Natural killer cell (primary cell): ENCODE results near the gene KCNQ1OT1. TPM values are rescaled to one million over a fixed set of nuclear protein-coding genes. Genes with fewer than 3 reads are reported as not detected.

Experiments used
- ATAC-seq, 3 donors: fragments of 150-1000 bp in 2 of 3; fragments of 200-7000 bp in 1 of 3; cut with Tn5 transposase; 1 replicate in 1 of 3; 2 replicates in 2 of 3; pipeline ENCODE4 v1.10.0; 2021; ENCODE audit warnings: mild to moderate bottlenecking in 2 of 3, moderate library complexity in 2 of 3
- DNase-seq, 2 donors: peaks; one replicate each; pipeline versions ENCODE4 v3.0.0 to v3.0.0-alpha.2; 2013 to 2021; ENCODE audit warnings: mixed read lengths in 1 of 2
- H3K27ac ChIP-seq: one replicate; pipeline ENCODE4 v1.5.1; 2013; ENCODE audit warnings: mild to moderate bottlenecking, low read length
- H3K27me3 ChIP-seq: one replicate; pipeline ENCODE4 v1.6.1; 2013; ENCODE audit warnings: low read length; ENCODE audit not compliant: control insufficient read depth, insufficient read depth
- H3K36me3 ChIP-seq: one replicate; pipeline ENCODE4 v1.6.1; 2013; ENCODE audit warnings: low read length; ENCODE audit not compliant: control insufficient read depth, insufficient read depth
- H3K4me1 ChIP-seq: one replicate; pipeline ENCODE4 v1.6.1; 2013; ENCODE audit warnings: low read length; ENCODE audit not compliant: control insufficient read depth, insufficient read depth
- H3K4me3 ChIP-seq: one replicate; pipeline ENCODE4 v1.5.1; 2013; ENCODE audit warnings: low read length
- H3K9me3 ChIP-seq: one replicate; pipeline ENCODE4 v1.6.1; 2013; ENCODE audit warnings: low read length; ENCODE audit not compliant: control insufficient read depth, insufficient read depth
- H3K27ac Mint-ChIP-seq, 2 donors: one replicate each; pipeline ENCODE4 v1.8.0; 2022; ENCODE audit warnings: mild to moderate bottlenecking in 2 of 2, mixed read lengths in 2 of 2, moderate library complexity in 1 of 2
- H3K27me3 Mint-ChIP-seq, 2 donors: one replicate each; pipeline ENCODE4 v1.8.0; 2022; ENCODE audit warnings: low read depth in 2 of 2, mixed read lengths in 2 of 2
- H3K36me3 Mint-ChIP-seq: one replicate; pipeline ENCODE4 v1.8.0; 2022; ENCODE audit warnings: mixed read lengths
- H3K4me1 Mint-ChIP-seq, 2 donors: one replicate each; pipeline ENCODE4 v1.8.0; 2022; ENCODE audit warnings: mixed read lengths in 2 of 2
- H3K4me3 Mint-ChIP-seq: one replicate; pipeline ENCODE4 v1.8.0; 2022; ENCODE audit warnings: mild to moderate bottlenecking, moderate library complexity, mixed read lengths
- H3K9me3 Mint-ChIP-seq, 2 donors: one replicate each; pipeline ENCODE4 v1.8.0; 2022; ENCODE audit warnings: mixed read lengths in 2 of 2
- CTCF ChIP-seq: fragments of 200-600 bp; IDR thresholded peaks from one replicate; pipeline ENCODE4 v1.8.0; 2022; ENCODE audit warnings: antibody characterized with exemption
- WGBS: methylation state at CpG from one replicate; pipeline ENCODE4 v1.1.7; 2013; ENCODE audit warnings: missing lambda C conversion rate; ENCODE audit not compliant: insufficient coverage; 5-methylcytosine and 5-hydroxymethylcytosine counted together
- intact Hi-C: fragments of 100-400 bp; cut with micrococcal nuclease; formaldehyde crosslinking; loops from one replicate; pipeline ENCODE4 v1.14.2; 2022
- total RNA-seq, 4 donors: library from RNA; stranded (reverse); fragments of 120-200 nt in 1 of 4; gene quantifications; one replicate each; pipeline versions ENCODE4 v1.2.3 to v1.2.4, GENCODE V29; 2013 to 2022

Gene KCNQ1OT1
- total RNA-seq, 3 donors from 2014 or later (not counting 1 experiment from before 2014, with no cell fraction given) = 0.72 to 0.78 (median 0.75) TPM

GRCh38 chr11:2734181-2735052, 34.6 kb upstream of the KCNQ1OT1 start:
- no peak for DNase-seq
- Histone ChIP-seq H3K27ac (no peak overlapping the region), H3K36me3 (no peaks in the 10 kb centered on the region), H3K4me3 (no peak overlapping the region), H3K4me1 (no peaks in the 10 kb centered on the region), H3K27me3 (no peaks in the 10 kb centered on the region), H3K9me3 (no peaks in the 10 kb centered on the region)
- Mint-ChIP-seq H3K36me3 (no peaks in the 10 kb centered on the region), H3K4me1 (no peaks in the 10 kb centered on the region), H3K4me3 (no peak overlapping the region), H3K27me3 (no peaks in the 10 kb centered on the region), H3K27ac (no peak overlapping the region), H3K9me3 (no peaks in the 10 kb centered on the region)
- intact Hi-C loops = no loop called here
- 91% methylated on average over 32 of the region's 32 CpGs for WGBS
- TF ChIP-seq CTCF = no peak
- no peak for ATAC-seq

- DNase-seq = no peak
- H3K27me3 ChIP-seq = no peaks in the 10 kb centered on the region
- Mint-ChIP-seq H3K36me3 (no peaks in the 10 kb centered on the region), H3K27me3 (no peaks in the 10 kb centered on the region), H3K4me1 (no peaks in the 10 kb centered on the region), H3K9me3 (no peaks in the 10 kb centered on the region), H3K4me3 (no peak overlapping the region), H3K27ac (no peak overlapping the region)
- no peaks in the 10 kb centered on the region for H3K9me3 ChIP-seq
- no peaks in the 10 kb centered on the region for H3K4me1 ChIP-seq
- no peak overlapping the region for H3K27ac ChIP-seq
- intact Hi-C loops = no loop called here
- 87% methylated on average over 12 of the region's 12 CpGs for WGBS
- no peak for TF ChIP-seq CTCF
- ATAC-seq = no peak
- no peak overlapping the region for H3K4me3 ChIP-seq
- H3K36me3 ChIP-seq = no peaks in the 10 kb centered on the region
These were observed 33.3 kb upstream of the KCNQ1OT1 start for GRCh38 chr11:2732940-2733628.

DNA sequence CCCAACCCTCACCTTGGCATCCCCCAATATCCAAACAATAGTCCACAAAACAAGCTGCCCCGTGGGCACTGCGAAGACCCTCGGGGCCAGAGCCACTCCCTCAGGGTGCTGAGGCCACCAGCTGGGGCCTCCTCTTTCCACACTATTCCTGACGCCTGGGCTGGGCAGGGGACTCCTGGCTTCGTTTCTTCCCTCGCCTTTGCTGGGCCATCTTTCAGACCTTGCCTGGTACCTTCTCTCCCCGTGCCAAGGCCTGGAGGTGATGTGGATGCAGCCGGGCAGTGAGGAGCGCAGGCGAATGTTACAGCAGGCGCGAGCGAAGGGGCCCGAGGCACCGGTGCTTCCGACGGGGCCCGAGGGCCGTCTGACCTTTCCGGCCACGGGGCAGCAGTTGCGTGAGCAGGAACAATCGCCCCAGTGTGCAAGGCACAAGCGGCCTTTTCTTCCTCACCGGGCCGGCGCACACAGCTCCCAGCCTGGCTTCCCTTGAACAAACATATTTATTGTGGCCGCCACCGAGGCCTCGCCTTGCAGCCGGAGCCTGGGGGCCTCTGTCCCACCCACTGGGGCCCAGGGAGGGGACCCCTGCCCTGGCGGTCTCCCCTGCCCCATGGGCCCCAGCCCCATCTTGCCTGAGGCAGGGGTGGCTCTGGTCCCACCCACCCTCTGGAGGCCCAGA, 32.6 kb upstream of the KCNQ1OT1 start:
- H3K9me3 ChIP-seq = no peaks in the 10 kb centered on the region
- 92% methylated on average over 32 of the region's 32 CpGs for WGBS
- no peak overlapping the region for H3K27ac ChIP-seq
- no peaks in the 10 kb centered on the region for H3K4me1 ChIP-seq
- H3K4me3 ChIP-seq = no peak overlapping the region
- no peaks in the 10 kb centered on the region for H3K27me3 Mint-ChIP-seq
- H3K36me3 Mint-ChIP-seq = no peaks in the 10 kb centered on the region
- no peaks in the 10 kb centered on the region for H3K9me3 Mint-ChIP-seq
- no peak overlapping the region for H3K27ac Mint-ChIP-seq
- ATAC-seq (no peak), DNase-seq (no peak)
- TF ChIP-seq CTCF = no peak
- H3K4me3 Mint-ChIP-seq = no peak overlapping the region
- no peaks in the 10 kb centered on the region for H3K4me1 Mint-ChIP-seq
- intact Hi-C loops = no loop called here
- H3K27me3 ChIP-seq = no peaks in the 10 kb centered on the region
- no peaks in the 10 kb centered on the region for H3K36me3 ChIP-seq
